B cell (primary cell): ENCODE results near the gene ZNF81. TPM values are rescaled to one million over a fixed set of nuclear protein-coding genes. Genes with fewer than 3 reads are reported as not detected.

Source experiments
- ATAC-seq: fragments of 200-7000 bp; cut with Tn5 transposase; one replicate; pipeline ENCODE4 v1.10.0; 2021; ENCODE audit warnings: low read depth, mild to moderate bottlenecking, moderate number of reproducible peaks, moderate library complexity
- CTCF ChIA-PET: fragments of 350-600 bp; sonication (Branson Sonifier 250); formaldehyde crosslinking; loops from one replicate; lab custom pipeline; 2021; ENCODE audit warnings: antibody characterized with exemption, inconsistent platforms; lab: Charles Lee
- POLR2A ChIA-PET: fragments of 350-600 bp; sonication (Branson Sonifier 250); formaldehyde crosslinking; loops from one replicate; lab custom pipeline; 2021; ENCODE audit warnings: antibody characterized with exemption; lab: Charles Lee
- DNase-seq: peaks from one replicate; pipeline ENCODE4 v3.0.0; 2013
- H2AFZ ChIP-seq: 2 replicates; pipeline ENCODE4 v1.6.1; 2012; ENCODE audit warnings: mild to moderate bottlenecking, low read depth, low read length; ENCODE audit not compliant: insufficient read depth, poor library complexity, severe bottlenecking
- H3K27ac ChIP-seq, 2 donors: 1 replicate in 1 of 2; 2 replicates in 1 of 2; pipeline ENCODE4 v1.5.1; 2012 to 2013; ENCODE audit warnings: low read length in 2 of 2, mild to moderate bottlenecking in 2 of 2, moderate library complexity in 1 of 2
- H3K27me3 ChIP-seq, 4 experiments: fragments of 200-600 bp in 1 of 4; sonication (generic) in 1 of 4; replicated peaks in 1 of 4; 1 replicate in 2 of 4; 2 replicates in 2 of 4; pipeline versions ENCODE4 v1.6.1 to v1.7.0; 2013 to 2016; ENCODE audit warnings: low read length in 3 of 4, mild to moderate bottlenecking in 2 of 4, mixed read lengths in 1 of 4, moderate library complexity in 1 of 4; ENCODE audit not compliant: insufficient read depth in 4 of 4, control insufficient read depth in 3 of 4; ENCODE audit errors: control extremely low read depth in 1 of 4
- H3K36me3 ChIP-seq, 2 experiments: replicated peaks in 1 of 2; 1 replicate in 1 of 2; 2 replicates in 1 of 2; pipeline versions ENCODE4 v1.6.1 to v1.7.1; 2013; ENCODE audit warnings: low read length in 1 of 2; ENCODE audit not compliant: insufficient read depth in 2 of 2, control insufficient read depth in 1 of 2; ENCODE audit errors: control extremely low read depth in 1 of 2, extremely low read depth in 1 of 2
- H3K4me1 ChIP-seq, 2 donors: fragments of 200-600 bp in 1 of 2; sonication (generic) in 1 of 2; 1 replicate in 1 of 2; 2 replicates in 1 of 2; pipeline versions ENCODE4 v1.5.1 to v1.6.1; 2013 to 2017; ENCODE audit warnings: low read length in 2 of 2; ENCODE audit not compliant: control insufficient read depth in 2 of 2, insufficient read depth in 2 of 2
- H3K4me2 ChIP-seq: replicated peaks from 2 replicates; pipeline ENCODE3; 2012; ENCODE audit warnings: mild to moderate bottlenecking, low read depth, low read length; ENCODE audit not compliant: poor library complexity, severe bottlenecking
- H3K4me3 ChIP-seq, 5 experiments: fragments of 200-600 bp in 1 of 5; sonication (generic) in 1 of 5; 1 replicate in 3 of 5; 2 replicates in 2 of 5; pipeline versions ENCODE4 v1.5.1 to v1.7.0; 2011 to 2016; ENCODE audit warnings: low read length in 4 of 5, mild to moderate bottlenecking in 4 of 5, low read depth in 2 of 5, control low read depth in 1 of 5, moderate library complexity in 1 of 5; ENCODE audit not compliant: insufficient read depth in 1 of 5; ENCODE audit errors: control extremely low read depth in 1 of 5, extremely low read depth in 1 of 5
- H3K79me2 ChIP-seq: fragments of 200-600 bp; sonication (generic); one replicate; pipeline ENCODE4 v1.6.0; 2016; ENCODE audit warnings: low read length; ENCODE audit not compliant: control insufficient read depth, insufficient read depth
- H3K9ac ChIP-seq: fragments of 200-600 bp; sonication (generic); 2 replicates; pipeline ENCODE4 v1.6.1; 2017; ENCODE audit warnings: mild to moderate bottlenecking, low read length, moderate library complexity
- H3K9me3 ChIP-seq, 3 donors: one replicate each; pipeline versions ENCODE4 v1.6.1 to v1.7.1; 2013; ENCODE audit warnings: low read length in 2 of 3; ENCODE audit not compliant: control insufficient read depth in 2 of 3, insufficient read depth in 1 of 3; ENCODE audit errors: control extremely low read depth in 1 of 3
- H4K20me1 ChIP-seq: 2 replicates; pipeline ENCODE4 v1.6.0; 2012; ENCODE audit warnings: mild to moderate bottlenecking, low read length; ENCODE audit not compliant: insufficient read depth, control insufficient read depth, poor library complexity, severe bottlenecking
- H3K27ac Mint-ChIP-seq: one replicate; pipeline ENCODE4 v1.8.0; 2021; ENCODE audit warnings: mixed read lengths
- H3K27me3 Mint-ChIP-seq: one replicate; pipeline ENCODE4 v1.8.0; 2021; ENCODE audit warnings: mixed read lengths
- H3K4me1 Mint-ChIP-seq: one replicate; pipeline ENCODE4 v1.8.0; 2021; ENCODE audit warnings: mixed read lengths
- H3K4me3 Mint-ChIP-seq: one replicate; pipeline ENCODE4 v1.8.0; 2021; ENCODE audit warnings: mixed read lengths
- H3K9me3 Mint-ChIP-seq: one replicate; pipeline ENCODE4 v1.8.0; 2022; ENCODE audit warnings: mixed read lengths; ENCODE audit not compliant: insufficient read depth
- EZH2 ChIP-seq: IDR thresholded peaks from 2 replicates; pipeline ENCODE4 v1.6.1; 2012; ENCODE audit warnings: borderline replicate concordance, low read depth, mild to moderate bottlenecking, moderate library complexity, low read length; ENCODE audit not compliant: insufficient read depth, poor library complexity, severe bottlenecking
- WGBS: methylation state at CpG from one replicate; pipeline ENCODE4 v1.1.5; 2013; ENCODE audit warnings: missing lambda C conversion rate; ENCODE audit not compliant: insufficient coverage; 5-methylcytosine and 5-hydroxymethylcytosine counted together
- intact Hi-C: fragments of 100-400 bp; cut with micrococcal nuclease; formaldehyde crosslinking; loops from one replicate; pipeline ENCODE4 v1.10.0; 2022
- polyA plus RNA-seq: library from polyadenylated mRNA; depleted of rRNA; stranded (reverse); fragments of >200 nt; gene quantifications from 2 replicates; pipeline ENCODE4 v1.2.3, GENCODE V29; 2012
- total RNA-seq, 2 donors: library from RNA; stranded (reverse); fragments of 120-200 nt in 1 of 2; gene quantifications; 1 replicate in 1 of 2; 2 replicates in 1 of 2; pipeline versions ENCODE4 v1.2.3 to v1.2.4, GENCODE V29; 2013 to 2022
- TF ChIP-seq, protein P1 (sequence below): fragments of 200-600 bp; IDR thresholded peaks from one replicate; pipeline ENCODE4 v1.8.0; 2022; ENCODE audit warnings: antibody characterized with exemption, mild to moderate bottlenecking

Gene ZNF81
- total and polyA plus RNA-seq, 2 donors (not counting 1 experiment from before 2014, with no cell fraction given) = 3.5 to 17.7 TPM

DNA sequence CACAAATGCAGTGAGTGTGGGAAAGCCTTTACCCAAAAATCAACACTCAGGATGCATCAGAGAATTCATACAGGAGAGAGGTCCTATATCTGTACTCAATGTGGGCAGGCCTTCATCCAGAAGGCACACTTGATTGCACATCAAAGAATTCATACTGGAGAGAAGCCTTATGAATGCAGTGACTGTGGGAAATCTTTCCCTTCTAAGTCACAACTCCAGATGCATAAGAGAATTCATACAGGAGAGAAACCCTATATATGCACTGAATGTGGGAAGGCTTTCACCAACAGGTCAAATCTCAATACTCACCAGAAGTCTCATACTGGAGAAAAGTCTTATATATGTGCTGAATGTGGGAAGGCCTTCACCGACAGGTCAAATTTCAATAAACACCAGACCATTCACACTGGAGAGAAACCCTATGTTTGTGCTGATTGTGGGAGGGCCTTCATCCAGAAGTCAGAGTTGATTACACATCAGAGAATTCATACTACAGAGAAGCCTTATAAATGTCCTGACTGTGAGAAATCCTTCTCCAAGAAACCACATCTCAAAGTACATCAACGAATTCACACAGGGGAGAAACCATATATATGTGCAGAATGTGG lies 79.3 kb downstream of the ZNF81 start:
- H3K27ac Mint-ChIP-seq = no peak overlapping the region
- TF ChIP-seq, protein P1, sequence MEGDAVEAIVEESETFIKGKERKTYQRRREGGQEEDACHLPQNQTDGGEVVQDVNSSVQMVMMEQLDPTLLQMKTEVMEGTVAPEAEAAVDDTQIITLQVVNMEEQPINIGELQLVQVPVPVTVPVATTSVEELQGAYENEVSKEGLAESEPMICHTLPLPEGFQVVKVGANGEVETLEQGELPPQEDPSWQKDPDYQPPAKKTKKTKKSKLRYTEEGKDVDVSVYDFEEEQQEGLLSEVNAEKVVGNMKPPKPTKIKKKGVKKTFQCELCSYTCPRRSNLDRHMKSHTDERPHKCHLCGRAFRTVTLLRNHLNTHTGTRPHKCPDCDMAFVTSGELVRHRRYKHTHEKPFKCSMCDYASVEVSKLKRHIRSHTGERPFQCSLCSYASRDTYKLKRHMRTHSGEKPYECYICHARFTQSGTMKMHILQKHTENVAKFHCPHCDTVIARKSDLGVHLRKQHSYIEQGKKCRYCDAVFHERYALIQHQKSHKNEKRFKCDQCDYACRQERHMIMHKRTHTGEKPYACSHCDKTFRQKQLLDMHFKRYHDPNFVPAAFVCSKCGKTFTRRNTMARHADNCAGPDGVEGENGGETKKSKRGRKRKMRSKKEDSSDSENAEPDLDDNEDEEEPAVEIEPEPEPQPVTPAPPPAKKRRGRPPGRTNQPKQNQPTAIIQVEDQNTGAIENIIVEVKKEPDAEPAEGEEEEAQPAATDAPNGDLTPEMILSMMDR = no peak
- TF ChIP-seq EZH2 = no peak
- intact Hi-C loops = no loop called here
- H3K4me1 ChIP-seq = no peaks in the 10 kb centered on the region
- no peak overlapping the region for H3K4me3 Mint-ChIP-seq
- no peak overlapping the region for H3K27ac ChIP-seq
- H3K79me2 ChIP-seq = no peaks in the 10 kb centered on the region
- H3K27me3 Mint-ChIP-seq = no peaks in the 10 kb centered on the region
- no peak overlapping the region for H3K4me2 ChIP-seq
- ChIA-PET POLR2A (no interaction called here), CTCF (no interaction called here)
- H3K9me3 Mint-ChIP-seq = peaks cover 7% of the 10 kb centered on the region
- peaks cover 4 to 22% (median 12%) of the 10 kb centered on the region in 3 donors for H3K9me3 ChIP-seq
- H3K9ac ChIP-seq = no peak overlapping the region
- DNase-seq (no peak), ATAC-seq (no peak)
- no peaks in the 10 kb centered on the region for H3K4me1 Mint-ChIP-seq
- no peaks in the 10 kb centered on the region for H3K27me3 ChIP-seq
- H2AFZ ChIP-seq = no peak overlapping the region
- peaks cover 0 to 3% of the 10 kb centered on the region in 2 experiments for H3K36me3 ChIP-seq
- no peaks in the 10 kb centered on the region for H4K20me1 ChIP-seq
- WGBS = no CpG with 5 or more reads among the region's 2 CpGs
- H3K4me3 ChIP-seq = no peak overlapping the region

DNA sequence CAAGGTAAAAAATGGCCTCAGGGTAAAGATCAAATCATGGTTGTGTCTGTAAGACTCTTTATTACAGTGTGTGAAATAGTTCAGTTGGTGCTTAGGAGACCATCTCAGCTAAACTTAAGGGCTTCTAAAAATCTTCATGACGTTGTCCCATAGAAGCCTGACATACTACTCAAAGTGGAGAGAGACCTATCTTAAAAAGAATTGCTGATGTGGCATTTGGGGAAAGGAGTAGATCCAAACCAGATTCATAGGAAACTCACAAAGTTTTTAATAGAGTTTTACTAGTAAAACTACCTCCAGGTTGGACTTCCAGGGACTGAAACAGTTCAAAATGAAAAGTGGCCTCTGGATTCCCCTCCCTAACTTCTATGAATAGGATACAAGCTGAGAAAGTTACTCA lies 81.6 kb downstream of the ZNF81 start:
- Mint-ChIP-seq H3K27ac (no peak overlapping the region), H3K4me1 (no peaks in the 10 kb centered on the region), H3K4me3 (no peak overlapping the region), H3K9me3 (peaks cover 11% of the 10 kb centered on the region), H3K27me3 (no peaks in the 10 kb centered on the region)
- ChIA-PET POLR2A (no interaction called here), CTCF (no interaction called here)
- Histone ChIP-seq H3K4me1 (no peaks in the 10 kb centered on the region), H3K27ac (no peak overlapping the region), H3K9ac (no peak overlapping the region), H2AFZ (no peak overlapping the region), H3K4me3 (no peak overlapping the region), H3K36me3 (peaks cover 0 to 3% of the 10 kb centered on the region in 2 experiments), H3K4me2 (no peak overlapping the region), H4K20me1 (no peaks in the 10 kb centered on the region), H3K79me2 (no peaks in the 10 kb centered on the region), H3K27me3 (no peaks in the 10 kb centered on the region), H3K9me3 (peaks cover 2 to 22% (median 9%) of the 10 kb centered on the region in 3 donors)
- ATAC-seq (no peak), DNase-seq (no peak)
- no peak for TF ChIP-seq EZH2
- TF ChIP-seq, protein P1 = no peak
- WGBS = no CpG with 5 or more reads among the region's 1 CpG
- intact Hi-C loops = no loop called here
